K562 (cell line): ENCODE results near the gene MINDY4. TPM values are rescaled to one million over a fixed set of nuclear protein-coding genes. Genes with fewer than 3 reads are reported as not detected.

ENCODE experiments used
- ATF1 ChIP-seq, 2 experiments: fragments of 450-650 bp in 1 of 2; IDR thresholded peaks; 2 replicates each; pipeline ENCODE4 v1.6.1; 2016; ENCODE audit warnings: missing compliant biosample characterization in 1 of 2, missing genetic modification characterization in 1 of 2
- ATF7 ChIP-seq: fragments of 450-650 bp; IDR thresholded peaks from 2 replicates; pipeline ENCODE4 v1.7.1; 2014; ENCODE audit warnings: mild to moderate bottlenecking, moderate library complexity
- BCL6 ChIP-seq: fragments of 250-450 bp; sonication (Bioruptor Pico); IDR thresholded peaks from 2 replicates; pipeline ENCODE4 v1.4.0; 2020
- CBX5 ChIP-seq: IDR thresholded peaks from 2 replicates; pipeline ENCODE4 v1.6.1; 2014; ENCODE audit warnings: low read depth, borderline replicate concordance
- ESRRB ChIP-seq: fragments of 250-450 bp; sonication (Bioruptor Pico); IDR thresholded peaks from 2 replicates; pipeline ENCODE4 v1.5.0; 2020; ENCODE audit warnings: mild to moderate bottlenecking, moderate library complexity, borderline replicate concordance
- FOXA1 ChIP-seq: fragments of 450-650 bp; IDR thresholded peaks from 2 replicates; pipeline ENCODE4 v1.6.1; 2016; ENCODE audit warnings: mild to moderate bottlenecking, borderline replicate concordance
- FOXJ2 ChIP-seq: fragments of 200-800 bp; sonication (Bioruptor generic); IDR thresholded peaks from 2 replicates; pipeline ENCODE4 v1.6.1; 2016; ENCODE audit warnings: missing genetic modification characterization, missing compliant biosample characterization
- MECOM ChIP-seq: fragments of 250-450 bp; sonication (Bioruptor Pico); IDR thresholded peaks from 2 replicates; pipeline ENCODE4 v1.8.0; 2022; ENCODE audit warnings: inconsistent platforms
- MEF2D ChIP-seq: conservative IDR thresholded peaks from 2 replicates; pipeline ENCODE4 v1.6.1; 2016; ENCODE audit warnings: low read depth, missing genetic modification characterization, missing compliant biosample characterization
- MYBL2 ChIP-seq, 2 experiments: fragments of 450-650 bp in 1 of 2; sonication (generic) in 1 of 2; formaldehyde crosslinking in 1 of 2; IDR thresholded peaks; 2 replicates each; pipeline versions ENCODE4 v1.6.1 to v1.8.1; 2017 to 2022; ENCODE audit warnings: borderline replicate concordance in 1 of 2, inconsistent platforms in 1 of 2, low read depth in 1 of 2, mild to moderate bottlenecking in 1 of 2, missing genetic modification reagents in 1 of 2, moderate library complexity in 1 of 2
- NFATC3 ChIP-seq: fragments of 450-650 bp; IDR thresholded peaks from 2 replicates; pipeline ENCODE4 v1.6.1; 2017; ENCODE audit warnings: mild to moderate bottlenecking
- NFXL1 ChIP-seq: fragments of 450-650 bp; formaldehyde crosslinking; IDR thresholded peaks from 2 replicates; pipeline ENCODE4 v1.4.0; 2021; ENCODE audit warnings: mild to moderate bottlenecking
- POLR3A ChIP-seq: IDR thresholded peaks from 2 replicates; pipeline ENCODE4 v1.6.1; 2011; ENCODE audit warnings: borderline replicate concordance, mild to moderate bottlenecking, moderate library complexity; ENCODE audit not compliant: insufficient read length, insufficient read depth; ENCODE audit errors: extremely low read depth
- PRMT5 ChIP-seq: sonication (generic); formaldehyde crosslinking; IDR thresholded peaks from 2 replicates; pipeline ENCODE4 v1.5.0; 2020; ENCODE audit warnings: missing genetic modification reagents
- RBM25 ChIP-seq: fragments of 200-400 bp; formaldehyde crosslinking; IDR thresholded peaks from 2 replicates; pipeline ENCODE4 v1.6.1; 2018; ENCODE audit warnings: low read length, low read depth, moderate library complexity; ENCODE audit not compliant: severe bottlenecking
- SIN3B ChIP-seq: fragments of 450-650 bp; IDR thresholded peaks from 2 replicates; pipeline ENCODE4 v1.6.1; 2017; ENCODE audit warnings: low read depth, mild to moderate bottlenecking, moderate library complexity
- STAT5B ChIP-seq: fragments of 250-450 bp; sonication (Bioruptor Pico); IDR thresholded peaks from 2 replicates; pipeline ENCODE4 v1.8.0; 2021; ENCODE audit warnings: mild to moderate bottlenecking, inconsistent platforms
- TGIF2 ChIP-seq: sonication (generic); formaldehyde crosslinking; IDR thresholded peaks from 2 replicates; pipeline ENCODE4 v1.8.1; 2022; ENCODE audit warnings: mild to moderate bottlenecking, missing genetic modification reagents, moderate library complexity
- ZBTB1 ChIP-seq: sonication (generic); formaldehyde crosslinking; IDR thresholded peaks from 2 replicates; pipeline ENCODE4 v1.8.1; 2023; ENCODE audit warnings: missing genetic modification reagents, low read depth, mild to moderate bottlenecking, borderline replicate concordance
- ZC3H11A ChIP-seq: IDR thresholded peaks from 2 replicates; pipeline ENCODE4 v1.6.1; 2012; ENCODE audit warnings: low read depth, low read length, improper control_type of control experiment
- ZFP36 ChIP-seq: fragments of 150-350 bp; IDR thresholded peaks from 2 replicates; pipeline ENCODE4 v1.6.1; 2018; ENCODE audit warnings: low read length, low read depth; ENCODE audit not compliant: partially characterized antibody
- ZFPM2 ChIP-seq: fragments of 250-450 bp; sonication (Bioruptor Pico); IDR thresholded peaks from 2 replicates; pipeline ENCODE4 v1.5.1; 2022; ENCODE audit warnings: mild to moderate bottlenecking
- ZNF431 ChIP-seq: sonication (generic); formaldehyde crosslinking; IDR thresholded peaks from 2 replicates; pipeline ENCODE4 v1.8.0; 2022; ENCODE audit warnings: mild to moderate bottlenecking, missing genetic modification reagents
- ZNF507 ChIP-seq: conservative IDR thresholded peaks from 2 replicates; pipeline ENCODE4 v1.6.1; 2017; ENCODE audit warnings: missing genetic modification characterization, missing compliant biosample characterization
- ZNF778 ChIP-seq: fragments of 450-650 bp; formaldehyde crosslinking; IDR thresholded peaks from 2 replicates; pipeline ENCODE4 v1.4.0; 2020; ENCODE audit warnings: mild to moderate bottlenecking, moderate library complexity
- polyA plus RNA-seq, 8 experiments: library from polyadenylated mRNA; depleted of rRNA in 4 of 8; stranded (reverse) in 5 of 8; unstranded in 3 of 8; fragments of >200 nt; fragmentation: Nextera tagmentation in 2 of 8; fragmentation: Illumina TruSeq in 1 of 8; extraction: Ambion mirVana in 2 of 8; extraction: Trizol in 1 of 8; gene quantifications; 2 replicates each; pipeline versions ENCODE4 v1.2.1 to v1.2.3, GENCODE V29; 2011 to 2014; ENCODE audit warnings: inconsistent platforms in 1 of 8, missing spikeins in 1 of 8
- total RNA-seq, 7 experiments: library from RNA; depleted of rRNA in 6 of 7; stranded (reverse); fragments of >200 nt in 6 of 7; fragmentation: Illumina TruSeq in 2 of 7; extraction: Trizol in 2 of 7; gene quantifications; 2 replicates each; pipeline versions ENCODE4 v1.2.1 to v1.2.3, GENCODE V29; 2011 to 2021; ENCODE audit warnings: low replicate concordance in 1 of 7
- TF ChIP-seq, protein P1 (sequence below): fragments of 450-650 bp; formaldehyde crosslinking; IDR thresholded peaks from 2 replicates; pipeline ENCODE4 v1.4.0; 2022; ENCODE audit warnings: missing genetic modification characterization
- TF ChIP-seq, protein P2 (sequence below): sonication (generic); formaldehyde crosslinking; IDR thresholded peaks from 2 replicates; pipeline ENCODE4 v1.8.0; 2022; ENCODE audit warnings: mild to moderate bottlenecking, missing genetic modification reagents, borderline replicate concordance

Gene MINDY4
- total and polyA plus RNA-seq, 9 of the 15 experiments (the other 6 are each of a cell fraction or from before 2014, with no cell fraction given), result 2.1 to 16.7 (median 11.0) TPM

DNA sequence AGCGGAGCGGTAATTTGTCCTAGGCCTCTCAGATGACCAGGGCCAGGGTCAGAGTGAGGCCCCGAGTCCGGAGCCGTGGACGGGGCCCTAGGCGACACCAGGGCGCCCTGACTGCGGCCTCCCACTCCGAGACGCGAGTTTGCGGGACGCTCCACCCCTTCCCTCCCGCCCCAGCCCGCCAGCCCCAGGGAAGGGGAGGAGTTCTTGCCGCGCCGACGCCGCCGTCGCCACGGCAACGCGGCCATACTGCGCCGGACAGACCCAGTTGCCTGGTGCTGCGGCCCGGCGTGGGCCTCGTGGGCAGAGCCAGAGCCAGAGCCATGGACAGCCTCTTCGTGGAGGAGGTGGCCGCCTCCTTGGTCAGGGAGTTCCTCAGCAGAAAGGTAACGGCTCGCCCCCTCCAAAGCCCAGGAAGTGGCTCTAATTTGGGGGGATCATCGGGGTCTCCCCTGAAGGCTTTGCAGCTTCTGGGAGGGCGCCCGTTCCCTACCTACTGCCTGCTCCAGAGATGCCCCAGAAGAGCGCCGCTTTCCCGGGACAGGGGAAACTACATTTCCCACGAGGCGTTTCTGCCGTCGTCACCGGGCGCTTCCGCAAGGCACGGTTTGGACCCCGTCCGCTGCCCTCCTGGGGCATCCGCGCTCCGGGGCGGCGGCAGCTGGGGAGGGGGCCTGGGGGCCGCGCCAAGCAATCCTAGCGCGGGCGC is at the start of gene MINDY4 (continued):
- TF ChIP-seq, protein P1, sequence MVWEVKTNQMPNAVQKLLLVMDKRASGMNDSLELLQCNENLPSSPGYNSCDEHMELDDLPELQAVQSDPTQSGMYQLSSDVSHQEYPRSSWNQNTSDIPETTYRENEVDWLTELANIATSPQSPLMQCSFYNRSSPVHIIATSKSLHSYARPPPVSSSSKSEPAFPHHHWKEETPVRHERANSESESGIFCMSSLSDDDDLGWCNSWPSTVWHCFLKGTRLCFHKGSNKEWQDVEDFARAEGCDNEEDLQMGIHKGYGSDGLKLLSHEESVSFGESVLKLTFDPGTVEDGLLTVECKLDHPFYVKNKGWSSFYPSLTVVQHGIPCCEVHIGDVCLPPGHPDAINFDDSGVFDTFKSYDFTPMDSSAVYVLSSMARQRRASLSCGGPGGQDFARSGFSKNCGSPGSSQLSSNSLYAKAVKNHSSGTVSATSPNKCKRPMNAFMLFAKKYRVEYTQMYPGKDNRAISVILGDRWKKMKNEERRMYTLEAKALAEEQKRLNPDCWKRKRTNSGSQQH (CRISPR knock-in tag), result no peak
- no peak for TF ChIP-seq STAT5B
- TF ChIP-seq ATF1 (CRISPR knock-in tag; IDR thresholded peaks at IDR 0.05), result 0 out of 2 replicates have a peak, but pooled peaks have one; percentile 20
- TF ChIP-seq ATF1 (tag; IDR thresholded peaks at IDR 0.05), result peak; percentile 93
- TF ChIP-seq ZNF507 (tag), result no peak
- TF ChIP-seq ZFPM2 (CRISPR knock-in tag), result no peak
- peak; percentile 9 for TF ChIP-seq ZFP36
- no peak for TF ChIP-seq MEF2D (tag)
- no peak for TF ChIP-seq MECOM
- TF ChIP-seq SIN3B, result no peak
- TF ChIP-seq TGIF2 (CRISPR knock-in tag), result 0 out of 2 replicates have a peak, but pooled peaks have one; percentile 45
- TF ChIP-seq PRMT5 (CRISPR knock-in tag), result peak; percentile 56; the same call in 1 of the 2 replicates
- peak; percentile 58; the same call in 1 of the 2 replicates for TF ChIP-seq ATF7
- no peak for TF ChIP-seq NFXL1
- TF ChIP-seq ZC3H11A, result no peak
- peak; percentile 54; the same call in 1 of the 2 replicates for TF ChIP-seq ZBTB1 (CRISPR knock-in tag)
- no peak for TF ChIP-seq POLR3A
- no peak for TF ChIP-seq ZNF778 (CRISPR knock-in tag)
- peak; percentile 35; the same call in 1 of the 2 replicates for TF ChIP-seq ZNF431 (CRISPR knock-in tag)
- no peak for TF ChIP-seq RBM25
- no peak for TF ChIP-seq BCL6 (CRISPR knock-in tag)
- no peak for TF ChIP-seq ESRRB (CRISPR knock-in tag)
- TF ChIP-seq, protein P2, sequence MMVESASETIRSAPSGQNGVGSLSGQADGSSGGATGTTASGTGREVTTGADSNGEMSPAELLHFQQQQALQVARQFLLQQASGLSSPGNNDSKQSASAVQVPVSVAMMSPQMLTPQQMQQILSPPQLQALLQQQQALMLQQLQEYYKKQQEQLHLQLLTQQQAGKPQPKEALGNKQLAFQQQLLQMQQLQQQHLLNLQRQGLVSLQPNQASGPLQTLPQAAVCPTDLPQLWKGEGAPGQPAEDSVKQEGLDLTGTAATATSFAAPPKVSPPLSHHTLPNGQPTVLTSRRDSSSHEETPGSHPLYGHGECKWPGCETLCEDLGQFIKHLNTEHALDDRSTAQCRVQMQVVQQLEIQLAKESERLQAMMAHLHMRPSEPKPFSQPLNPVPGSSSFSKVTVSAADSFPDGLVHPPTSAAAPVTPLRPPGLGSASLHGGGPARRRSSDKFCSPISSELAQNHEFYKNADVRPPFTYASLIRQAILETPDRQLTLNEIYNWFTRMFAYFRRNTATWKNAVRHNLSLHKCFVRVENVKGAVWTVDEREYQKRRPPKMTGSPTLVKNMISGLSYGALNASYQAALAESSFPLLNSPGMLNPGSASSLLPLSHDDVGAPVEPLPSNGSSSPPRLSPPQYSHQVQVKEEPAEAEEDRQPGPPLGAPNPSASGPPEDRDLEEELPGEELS (CRISPR knock-in tag), result no peak
- TF ChIP-seq FOXJ2 (tag), result no peak
- no peak for TF ChIP-seq CBX5
- TF ChIP-seq NFATC3, result no peak
- no peak for TF ChIP-seq MYBL2 (IDR thresholded peaks at IDR 0.05; ENCODE audit: low read depth)
- TF ChIP-seq MYBL2 (CRISPR knock-in tag; IDR thresholded peaks at IDR 0.05; ENCODE audit: borderline replicate concordance), result no peak
- no peak for TF ChIP-seq FOXA1
